Measurements from ENCODE around the gene ST3GAL3.

Gene ST3GAL3

DNA sequence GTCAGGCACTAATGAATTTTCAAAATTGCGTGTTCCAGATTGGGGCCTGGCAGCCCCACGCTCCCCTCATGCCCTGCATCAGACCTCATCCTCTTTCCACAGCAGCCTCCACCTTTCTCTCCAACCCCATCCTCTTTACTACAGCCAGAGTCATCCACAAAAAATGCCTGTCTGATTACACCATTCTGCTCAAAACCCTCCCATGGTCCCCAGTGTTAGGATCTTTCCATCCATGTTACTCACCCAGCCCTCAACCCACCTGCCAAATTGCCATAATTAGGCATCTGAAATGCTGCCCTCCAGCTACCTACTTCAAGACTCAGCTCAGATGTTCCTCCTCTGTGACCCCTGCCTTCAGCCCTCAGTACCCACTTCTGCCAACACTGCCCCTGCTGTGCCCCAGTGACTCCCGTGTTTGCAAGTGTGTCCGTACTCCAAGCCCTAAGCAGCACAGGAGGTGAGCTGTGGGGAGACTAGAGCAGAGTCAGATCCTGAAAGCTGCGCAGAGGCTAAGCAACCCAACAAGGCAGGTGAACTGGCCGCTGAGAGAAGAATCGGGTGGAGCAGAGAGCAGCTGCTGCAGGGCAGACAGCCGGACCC is 225.6 kb downstream of the ST3GAL3 start:
- no peak overlapping the region for H2BK120ac ChIP-seq (ENCODE audit: low read depth, low read length)
- no peak overlapping the region for H2AK5ac ChIP-seq (ENCODE audit: low read length, severe bottlenecking)
- H3K79me1 ChIP-seq (replicated peaks; ENCODE audit: low read length, poor library complexity, severe bottlenecking), result no peaks in the 10 kb centered on the region
- DNase-seq, result peak; percentile 36
- H3K4me1 ChIP-seq (ENCODE audit: control insufficient read depth, insufficient read depth, low read depth, low read length), result peaks cover 53% of the 10 kb centered on the region
- H3K14ac ChIP-seq (ENCODE audit: low read length in 2 of 2), result peak overlapping the region in 1 of 2 experiments; percentile 11
- WGBS, result 31% methylated on average over 8 of the region's 8 CpGs
- peaks cover 6 to 25% of the 10 kb centered on the region in 2 experiments for H3K36me3 ChIP-seq (ENCODE audit: control insufficient read depth in 1 of 2, insufficient read depth in 2 of 2, low read depth in 1 of 2, low read length in 2 of 2)
- H3K4ac ChIP-seq (ENCODE audit: low read depth in 1 of 2, low read length in 2 of 2), result peak overlapping the region in 1 of 2 experiments; percentile 54
- peak overlapping the region in 1 of 2 experiments; percentile 34 for H3K23ac ChIP-seq (ENCODE audit: low read length in 2 of 2)
- peak overlapping the region; percentile 60 for H3K9ac ChIP-seq (ENCODE audit: low read length)
- peak overlapping the region in 1 of 2 experiments; percentile 54 for H3K18ac ChIP-seq (ENCODE audit: low read depth in 1 of 2, low read length in 2 of 2)
- H4K8ac ChIP-seq (ENCODE audit: low read length), result peak overlapping the region; percentile 54
- H2AFZ ChIP-seq (ENCODE audit: low read depth, low read length), result no peak overlapping the region
- H2BK5ac ChIP-seq (ENCODE audit: low read depth, low read length, poor library complexity, severe bottlenecking), result no peak overlapping the region
- H4K91ac ChIP-seq (ENCODE audit: low read length), result peak overlapping the region; percentile 47
- peak overlapping the region; percentile 27 to 30 for H2BK12ac ChIP-seq (ENCODE audit: low read length in 2 of 2)
- H3K4me3 ChIP-seq (ENCODE audit: insufficient read depth in 1 of 2, low read depth in 1 of 2, low read length in 2 of 2), result peak overlapping the region; percentile 35 to 68
- H3K4me2 ChIP-seq (ENCODE audit: low read length, poor library complexity, severe bottlenecking), result peak overlapping the region; percentile 72
- H2BK15ac ChIP-seq (ENCODE audit: low read depth, poor library complexity, severe bottlenecking), result no peak overlapping the region
- no peak overlapping the region for H3K27ac ChIP-seq (ENCODE audit: low read length, poor library complexity, severe bottlenecking)
- peaks cover 5% of the 10 kb centered on the region for H3K9me3 ChIP-seq (ENCODE audit: control insufficient read depth, low read length)
- peaks cover 0 to 36% of the 10 kb centered on the region in 2 experiments for H3K27me3 ChIP-seq (ENCODE audit: control insufficient read depth in 1 of 2, insufficient read depth in 1 of 2, low read length in 2 of 2)

DNA sequence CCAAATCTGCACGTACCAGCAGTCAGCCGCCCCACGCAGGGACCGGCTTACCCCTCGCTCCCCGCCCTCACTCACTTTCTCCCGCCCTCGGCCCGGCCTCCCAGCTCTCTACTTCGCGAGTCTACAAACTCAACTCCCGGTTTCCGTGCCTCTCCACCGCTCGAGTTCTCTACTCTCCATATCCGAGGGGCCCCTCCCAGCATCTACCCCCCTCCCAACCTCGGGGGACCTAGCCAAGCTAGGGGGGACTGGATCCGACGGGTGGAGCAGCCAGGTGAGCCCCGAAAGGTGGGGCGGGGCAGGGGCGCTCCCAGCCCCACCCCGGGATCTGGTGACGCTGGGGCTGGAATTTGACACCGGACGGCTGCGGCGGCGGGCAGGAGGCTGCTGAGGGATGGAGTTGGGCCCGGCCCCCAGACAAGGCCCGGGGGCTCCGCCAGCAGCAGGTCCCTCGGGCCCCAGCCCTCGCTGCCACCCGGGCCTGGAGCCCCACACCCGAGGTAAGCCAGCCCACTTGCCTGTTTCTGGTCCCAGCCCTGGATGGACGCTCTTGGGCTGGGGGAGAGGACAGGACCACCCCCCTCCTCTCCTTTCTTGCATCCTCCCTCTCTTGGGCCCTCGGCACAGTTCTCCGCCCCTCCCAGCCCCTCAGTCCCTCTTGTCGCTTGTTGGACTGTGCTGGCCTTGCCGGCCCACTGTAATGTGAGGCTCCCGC is 226.2 kb downstream of the ST3GAL3 start, which contains the start of gene ARTN:
Gene ARTN, plus strand, starts transcription at position 416 of the 715 bp plus-strand sequence. CDS start 1,856 bp downstream, outside the sequence.
- Histone ChIP-seq H3K9me3 (ENCODE audit: control insufficient read depth, low read length) (peaks cover 5% of the 10 kb centered on the region), H3K4me3 (ENCODE audit: insufficient read depth in 1 of 2, low read depth in 1 of 2, low read length in 2 of 2) (peak within 1 kb of the TSS; percentile 35 to 68), H3K4ac (ENCODE audit: low read depth in 1 of 2, low read length in 2 of 2) (peak within 1 kb of the TSS in 1 of 2 experiments; percentile 54), H2BK15ac (ENCODE audit: low read depth, poor library complexity, severe bottlenecking) (peak within 1 kb of the TSS; percentile 13), H3K18ac (ENCODE audit: low read depth in 1 of 2, low read length in 2 of 2) (peak within 1 kb of the TSS in 1 of 2 experiments; percentile 54), H2BK5ac (ENCODE audit: low read depth, low read length, poor library complexity, severe bottlenecking) (no peak within 1 kb of the TSS), H3K4me2 (ENCODE audit: low read length, poor library complexity, severe bottlenecking) (peak within 1 kb of the TSS; percentile 72), H2AK5ac (ENCODE audit: low read length, severe bottlenecking) (no peak within 1 kb of the TSS), H3K27ac (ENCODE audit: low read length, poor library complexity, severe bottlenecking) (no peak within 1 kb of the TSS), H4K8ac (ENCODE audit: low read length) (peak within 1 kb of the TSS; percentile 54), H3K14ac (ENCODE audit: low read length in 2 of 2) (peak within 1 kb of the TSS in 1 of 2 experiments; percentile 11), H3K9ac (ENCODE audit: low read length) (peak within 1 kb of the TSS; percentile 60), H3K79me1 (replicated peaks; ENCODE audit: low read length, poor library complexity, severe bottlenecking) (no peaks in the 10 kb centered on the region), H3K4me1 (ENCODE audit: control insufficient read depth, insufficient read depth, low read depth, low read length) (peaks cover 53% of the 10 kb centered on the region), H4K91ac (ENCODE audit: low read length) (peak within 1 kb of the TSS; percentile 47), H3K27me3 (ENCODE audit: control insufficient read depth in 1 of 2, insufficient read depth in 1 of 2, low read length in 2 of 2) (peaks cover under 1 to 42% of the 10 kb centered on the region in 2 experiments), H3K36me3 (ENCODE audit: control insufficient read depth in 1 of 2, insufficient read depth in 2 of 2, low read depth in 1 of 2, low read length in 2 of 2) (peaks cover 6 to 25% of the 10 kb centered on the region in 2 experiments), H2BK120ac (ENCODE audit: low read depth, low read length) (no peak within 1 kb of the TSS), H2BK12ac (ENCODE audit: low read length in 2 of 2) (peak within 1 kb of the TSS; percentile 30 to 37), H2AFZ (ENCODE audit: low read depth, low read length) (no peak within 1 kb of the TSS), H3K23ac (ENCODE audit: low read length in 2 of 2) (peak within 1 kb of the TSS in 1 of 2 experiments; percentile 34)
- DNase-seq, result peak; percentile 52
- 6% methylated on average over 42 of the region's 42 CpGs for WGBS

- H3K4ac ChIP-seq (ENCODE audit: low read depth in 1 of 2, low read length in 2 of 2), result no peak overlapping the region
- peak overlapping the region in 1 of 2 experiments; percentile 28 for H3K23ac ChIP-seq (ENCODE audit: low read length in 2 of 2)
- H3K18ac ChIP-seq (ENCODE audit: low read depth in 1 of 2, low read length in 2 of 2), result no peak overlapping the region
- H3K9ac ChIP-seq (ENCODE audit: low read length), result peak overlapping the region; percentile 34
- H2BK12ac ChIP-seq (ENCODE audit: low read length in 2 of 2), result peak overlapping the region in 1 of 2 experiments; percentile 37
- H3K4me3 ChIP-seq (ENCODE audit: insufficient read depth in 1 of 2, low read depth in 1 of 2, low read length in 2 of 2), result peak overlapping the region in 1 of 2 experiments; percentile 68
- H3K9me3 ChIP-seq (ENCODE audit: control insufficient read depth, low read length), result peaks cover 5% of the 10 kb centered on the region
- no peak overlapping the region for H4K91ac ChIP-seq (ENCODE audit: low read length)
- no peak overlapping the region for H2BK5ac ChIP-seq (ENCODE audit: low read depth, low read length, poor library complexity, severe bottlenecking)
- 51% methylated on average over 13 of the region's 13 CpGs for WGBS
- H3K14ac ChIP-seq (ENCODE audit: low read length in 2 of 2), result no peak overlapping the region
- H2AFZ ChIP-seq (ENCODE audit: low read depth, low read length), result no peak overlapping the region
- peaks cover 53% of the 10 kb centered on the region for H3K4me1 ChIP-seq (ENCODE audit: control insufficient read depth, insufficient read depth, low read depth, low read length)
- H2AK5ac ChIP-seq (ENCODE audit: low read length, severe bottlenecking), result no peak overlapping the region
- no peaks in the 10 kb centered on the region for H3K79me1 ChIP-seq (replicated peaks; ENCODE audit: low read length, poor library complexity, severe bottlenecking)
- peaks cover 5 to 49% of the 10 kb centered on the region in 2 experiments for H3K27me3 ChIP-seq (ENCODE audit: control insufficient read depth in 1 of 2, insufficient read depth in 1 of 2, low read length in 2 of 2)
- peak overlapping the region; percentile 8 for H4K8ac ChIP-seq (ENCODE audit: low read length)
- no peak overlapping the region for H3K27ac ChIP-seq (ENCODE audit: low read length, poor library complexity, severe bottlenecking)
- no peak overlapping the region for H2BK120ac ChIP-seq (ENCODE audit: low read depth, low read length)
- H3K4me2 ChIP-seq (ENCODE audit: low read length, poor library complexity, severe bottlenecking), result no peak overlapping the region
- no peak overlapping the region for H2BK15ac ChIP-seq (ENCODE audit: low read depth, poor library complexity, severe bottlenecking)
- peaks cover 6 to 25% of the 10 kb centered on the region in 2 experiments for H3K36me3 ChIP-seq (ENCODE audit: control insufficient read depth in 1 of 2, insufficient read depth in 2 of 2, low read depth in 1 of 2, low read length in 2 of 2)
- peak; percentile 58 for DNase-seq
Observed at GRCh38 chr1:43934101-43934985, 227.0 kb downstream of the ST3GAL3 start.

All from mesenchymal stem cell (in vitro differentiated cells and primary cell).